ENCODE results near the gene VPS13A. TPM values are rescaled to one million over a fixed set of nuclear protein-coding genes. Genes with fewer than 3 reads are reported as not detected.

The VPS13A gene
- total RNA-seq, 1 experiment from 2014 or later: 14.3 TPM

DNA sequence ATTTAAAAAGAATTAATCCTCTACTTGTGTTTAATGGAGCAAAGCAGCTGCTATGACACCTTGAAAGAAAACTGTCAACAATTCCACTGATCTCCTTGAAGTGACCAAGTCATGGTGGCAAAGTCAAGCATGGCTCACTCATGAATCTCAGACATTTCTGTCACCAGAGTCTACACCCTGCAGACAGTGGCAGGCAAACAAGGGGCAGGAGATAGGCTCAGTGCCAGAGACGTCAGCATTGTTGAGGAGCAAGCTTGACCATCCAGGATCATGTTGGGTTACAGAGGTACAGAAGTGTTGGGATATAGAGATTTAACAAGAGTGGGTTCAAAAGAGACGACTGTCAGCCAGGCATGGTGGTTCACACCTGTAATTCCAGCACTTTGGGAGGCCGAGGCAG, 16.1 kb upstream of the VPS13A start:
- Mint-ChIP-seq H3K27me3 (ENCODE audit: insufficient read depth, unreplicated experiment) (no peaks in the 10 kb centered on the region), H3K36me3 (ENCODE audit: insufficient read depth, unreplicated experiment) (no peaks in the 10 kb centered on the region), H3K9me3 (ENCODE audit: unreplicated experiment) (no peaks in the 10 kb centered on the region), H3K4me1 (ENCODE audit: low read depth, unreplicated experiment) (no peaks in the 10 kb centered on the region), H3K4me3 (ENCODE audit: unreplicated experiment) (no peak overlapping the region), H3K27ac (ENCODE audit: unreplicated experiment) (no peak overlapping the region)
- intact Hi-C loops (cut with micrococcal nuclease; ENCODE audit: unreplicated experiment): no loop called here
- Histone ChIP-seq H3K4me3 (ENCODE audit: low read depth, low read length) (no peak overlapping the region), H3K9me3 (no peaks in the 10 kb centered on the region), H3K36me3 (ENCODE audit: control insufficient read depth, insufficient read depth, low read length) (no peaks in the 10 kb centered on the region), H3K4me1 (no peaks in the 10 kb centered on the region), H3K27me3 (replicated peaks; ENCODE audit: control insufficient read depth, insufficient read depth, low read length) (no peaks in the 10 kb centered on the region)
- DNase-seq: no peak
- TF ChIP-seq, protein P1, sequence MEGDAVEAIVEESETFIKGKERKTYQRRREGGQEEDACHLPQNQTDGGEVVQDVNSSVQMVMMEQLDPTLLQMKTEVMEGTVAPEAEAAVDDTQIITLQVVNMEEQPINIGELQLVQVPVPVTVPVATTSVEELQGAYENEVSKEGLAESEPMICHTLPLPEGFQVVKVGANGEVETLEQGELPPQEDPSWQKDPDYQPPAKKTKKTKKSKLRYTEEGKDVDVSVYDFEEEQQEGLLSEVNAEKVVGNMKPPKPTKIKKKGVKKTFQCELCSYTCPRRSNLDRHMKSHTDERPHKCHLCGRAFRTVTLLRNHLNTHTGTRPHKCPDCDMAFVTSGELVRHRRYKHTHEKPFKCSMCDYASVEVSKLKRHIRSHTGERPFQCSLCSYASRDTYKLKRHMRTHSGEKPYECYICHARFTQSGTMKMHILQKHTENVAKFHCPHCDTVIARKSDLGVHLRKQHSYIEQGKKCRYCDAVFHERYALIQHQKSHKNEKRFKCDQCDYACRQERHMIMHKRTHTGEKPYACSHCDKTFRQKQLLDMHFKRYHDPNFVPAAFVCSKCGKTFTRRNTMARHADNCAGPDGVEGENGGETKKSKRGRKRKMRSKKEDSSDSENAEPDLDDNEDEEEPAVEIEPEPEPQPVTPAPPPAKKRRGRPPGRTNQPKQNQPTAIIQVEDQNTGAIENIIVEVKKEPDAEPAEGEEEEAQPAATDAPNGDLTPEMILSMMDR (IDR thresholded peaks at IDR 0.05; ENCODE audit: insufficient read depth in 1 of 2, low read depth in 1 of 2, low read length in 1 of 2, severe bottlenecking in 1 of 2, unreplicated experiment in 1 of 2): no peak
- ChIA-PET CTCF (no interaction called here), POLR2A (no interaction called here)
- no TSS peak for BruUV-seq (replicated peaks)

DNA sequence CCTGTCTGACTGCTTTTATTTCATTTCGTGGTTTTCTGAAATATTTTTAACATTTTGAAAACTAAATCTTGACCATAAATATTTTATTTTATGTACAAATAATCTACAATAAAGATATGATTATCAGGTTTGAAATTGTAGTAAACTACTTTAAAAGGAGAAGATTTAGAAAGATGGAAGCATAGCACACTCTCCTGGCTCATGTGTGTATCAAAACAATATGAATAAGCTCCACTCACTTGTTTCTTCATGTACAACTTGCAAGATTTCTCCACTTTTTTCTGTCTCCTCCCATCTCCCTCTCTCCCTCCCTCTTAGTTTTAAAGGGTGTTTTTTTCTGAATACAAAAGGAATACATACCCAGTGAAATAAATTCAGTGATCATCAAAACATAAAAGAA, 15.4 kb upstream of the VPS13A start:
- no TSS peak for BruUV-seq (replicated peaks)
- Histone ChIP-seq H3K36me3 (ENCODE audit: control insufficient read depth, insufficient read depth, low read length) (no peaks in the 10 kb centered on the region), H3K27me3 (replicated peaks; ENCODE audit: control insufficient read depth, insufficient read depth, low read length) (no peaks in the 10 kb centered on the region), H3K4me3 (ENCODE audit: low read depth, low read length) (no peak overlapping the region), H3K9me3 (no peaks in the 10 kb centered on the region), H3K4me1 (no peaks in the 10 kb centered on the region)
- Mint-ChIP-seq H3K27me3 (ENCODE audit: insufficient read depth, unreplicated experiment) (no peaks in the 10 kb centered on the region), H3K4me1 (ENCODE audit: low read depth, unreplicated experiment) (no peaks in the 10 kb centered on the region), H3K9me3 (ENCODE audit: unreplicated experiment) (no peaks in the 10 kb centered on the region), H3K36me3 (ENCODE audit: insufficient read depth, unreplicated experiment) (no peaks in the 10 kb centered on the region), H3K4me3 (ENCODE audit: unreplicated experiment) (no peak overlapping the region), H3K27ac (ENCODE audit: unreplicated experiment) (no peak overlapping the region)
- intact Hi-C loops (cut with micrococcal nuclease; ENCODE audit: unreplicated experiment): no loop called here
- TF ChIP-seq, protein P1 (IDR thresholded peaks at IDR 0.05; ENCODE audit: insufficient read depth in 1 of 2, low read depth in 1 of 2, low read length in 1 of 2, severe bottlenecking in 1 of 2, unreplicated experiment in 1 of 2): no peak
- ChIA-PET POLR2A (no interaction called here), CTCF (no interaction called here)
- DNase-seq: no peak

DNA sequence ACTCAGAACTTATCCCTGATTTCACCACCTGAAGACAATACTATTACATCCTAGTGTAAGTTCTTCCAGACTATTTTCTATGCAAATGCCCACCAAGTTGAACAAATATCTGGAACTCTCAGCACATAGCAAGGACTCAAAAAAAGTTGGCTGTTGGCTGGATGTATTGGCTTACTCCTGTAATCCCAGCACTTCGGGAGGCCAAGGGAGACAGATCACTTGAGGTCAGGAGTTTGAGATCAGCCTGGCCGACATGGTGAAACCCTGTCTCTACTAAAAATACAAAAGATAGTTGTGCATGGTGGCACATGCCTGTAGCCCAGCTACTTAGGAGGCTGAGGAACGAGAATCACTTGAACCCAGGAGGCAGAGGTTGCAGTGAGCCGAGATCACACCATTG, 15.0 kb upstream of the VPS13A start:
- intact Hi-C loops (cut with micrococcal nuclease; ENCODE audit: unreplicated experiment): no loop called here
- no peaks in the 10 kb centered on the region for H3K27me3 ChIP-seq (replicated peaks; ENCODE audit: control insufficient read depth, insufficient read depth, low read length)
- TF ChIP-seq, protein P1 (IDR thresholded peaks at IDR 0.05; ENCODE audit: insufficient read depth in 1 of 2, low read depth in 1 of 2, low read length in 1 of 2, severe bottlenecking in 1 of 2, unreplicated experiment in 1 of 2): no peak
- H3K27ac Mint-ChIP-seq (ENCODE audit: unreplicated experiment): no peak overlapping the region
- H3K27me3 Mint-ChIP-seq (ENCODE audit: insufficient read depth, unreplicated experiment): no peaks in the 10 kb centered on the region
- no peaks in the 10 kb centered on the region for H3K9me3 ChIP-seq
- no peaks in the 10 kb centered on the region for H3K4me1 ChIP-seq
- H3K36me3 ChIP-seq (ENCODE audit: control insufficient read depth, insufficient read depth, low read length): no peaks in the 10 kb centered on the region
- no peaks in the 10 kb centered on the region for H3K36me3 Mint-ChIP-seq (ENCODE audit: insufficient read depth, unreplicated experiment)
- CTCF ChIA-PET: no interaction called here
- BruUV-seq (replicated peaks): no TSS peak
- no peak overlapping the region for H3K4me3 ChIP-seq (ENCODE audit: low read depth, low read length)
- DNase-seq: no peak
- POLR2A ChIA-PET: no interaction called here
- H3K4me3 Mint-ChIP-seq (ENCODE audit: unreplicated experiment): no peak overlapping the region
- H3K4me1 Mint-ChIP-seq (ENCODE audit: low read depth, unreplicated experiment): no peaks in the 10 kb centered on the region
- no peaks in the 10 kb centered on the region for H3K9me3 Mint-ChIP-seq (ENCODE audit: unreplicated experiment)
